HG02840 (cell line): ENCODE measurements around the gene DLG2.
"Not testable (repeated sequence)": the region's sequence is repeated elsewhere in the genome, so short reads cannot be mapped to it uniquely, and the experiment has no call there.

ENCODE experiments used
- ATAC-seq: cut with Tn5 transposase; IDR thresholded peaks from one replicate; pipeline ENCODE4 v1.9.1; 2021; ENCODE audit warnings: mild to moderate bottlenecking, moderate library complexity, moderate number of reproducible peaks; ENCODE audit not compliant: unreplicated experiment, low FRiP score

DLG2 gene

DNA sequence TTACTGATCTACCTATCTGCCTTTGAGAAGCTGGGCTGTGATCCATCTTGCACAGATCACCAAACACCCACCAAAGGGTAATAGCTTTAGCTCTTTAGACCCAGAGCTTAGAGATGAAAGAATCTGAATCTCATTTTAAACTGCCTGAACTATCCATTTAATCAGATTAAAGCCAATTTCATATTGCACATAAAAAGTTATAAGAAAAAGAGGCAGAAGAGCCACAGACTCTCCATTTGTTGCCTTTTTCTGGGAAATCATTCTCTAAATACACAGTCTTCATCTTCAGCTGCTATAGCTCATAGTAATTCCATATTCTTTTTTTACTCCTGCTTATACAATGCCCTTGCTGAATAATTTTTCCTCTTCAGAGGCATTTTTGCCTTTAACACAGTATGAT lies 271.2 kb downstream of the DLG2 start:
- ATAC-seq, result no peak

DNA sequence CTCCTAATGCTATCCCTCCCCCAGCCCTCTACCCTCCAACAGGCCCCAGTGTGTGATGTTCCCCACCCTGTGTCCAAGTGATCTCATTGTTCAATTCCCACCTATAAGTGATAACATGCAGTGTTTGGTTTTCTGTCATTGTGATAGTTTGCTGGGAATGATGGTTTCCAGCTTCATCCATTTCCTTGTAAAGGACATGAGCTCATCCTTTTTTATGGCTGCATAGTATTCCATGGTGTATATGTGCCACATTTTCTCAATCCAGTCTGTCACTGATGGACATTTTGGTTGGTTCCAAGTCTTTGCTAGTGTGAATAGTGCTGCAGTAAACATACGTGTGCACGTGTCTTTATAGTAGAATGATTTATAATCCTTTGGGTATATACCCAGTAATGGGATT lies 277.6 kb downstream of the DLG2 start:
- ATAC-seq, result not testable (repeated sequence)

DNA sequence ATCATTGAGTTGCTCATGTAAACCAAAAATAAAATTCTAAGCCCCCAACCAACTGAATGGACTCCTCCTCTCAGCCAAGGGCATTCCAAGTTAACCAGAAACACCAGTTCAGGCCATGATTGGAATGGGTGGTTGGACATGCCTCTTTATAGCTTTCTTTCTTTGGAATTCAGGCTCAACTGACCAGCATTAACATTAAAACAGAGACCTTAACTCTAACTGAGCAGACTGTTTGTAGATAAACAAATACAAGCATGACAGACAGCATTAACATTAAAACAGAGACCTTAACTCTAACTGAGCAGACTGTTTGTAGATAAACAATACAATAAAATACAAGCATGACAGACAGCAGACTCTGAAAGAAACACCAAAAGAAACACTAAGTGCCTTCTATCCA lies 278.2 kb downstream of the DLG2 start:
- ATAC-seq, result no peak

DNA sequence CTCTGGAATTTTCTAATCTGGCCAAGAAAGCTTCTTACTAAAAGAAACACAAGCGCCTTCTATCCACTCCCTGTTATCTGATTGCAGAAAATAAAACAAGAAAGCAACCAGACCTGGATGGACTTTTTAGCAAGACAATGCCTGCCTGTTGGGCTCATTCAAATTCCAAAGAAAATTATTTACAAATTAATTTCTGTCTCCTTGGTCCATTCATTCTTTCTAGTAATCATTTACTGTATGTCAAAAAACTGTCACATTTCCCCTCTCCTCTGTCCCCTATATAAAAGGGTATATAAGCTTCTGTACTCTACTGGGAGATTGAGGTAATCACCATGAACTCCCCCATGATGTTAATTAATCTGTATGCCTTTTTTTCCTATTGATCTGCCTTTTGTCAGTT lies 279.9 kb downstream of the DLG2 start:
- ATAC-seq, result no peak

DNA sequence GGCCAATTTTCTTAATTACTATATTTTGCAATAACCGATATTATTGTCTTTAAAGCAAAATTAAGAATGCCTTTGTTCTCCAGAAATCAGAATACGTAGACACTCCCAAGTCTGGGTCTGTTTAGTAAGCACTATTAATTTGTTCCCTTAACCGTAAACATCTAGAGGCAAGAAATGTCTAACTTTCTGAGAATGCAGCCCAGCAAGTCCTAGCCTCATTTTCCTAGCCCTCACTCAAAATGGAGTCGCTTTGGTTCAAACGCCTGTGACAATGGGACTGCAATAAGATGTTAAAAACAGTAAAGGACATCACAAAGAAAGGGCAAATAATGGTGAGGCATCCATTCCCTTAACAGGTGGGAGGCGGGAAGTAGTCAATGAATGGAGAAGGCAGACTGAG lies 280.7 kb downstream of the DLG2 start:
- ATAC-seq, result no peak

DNA sequence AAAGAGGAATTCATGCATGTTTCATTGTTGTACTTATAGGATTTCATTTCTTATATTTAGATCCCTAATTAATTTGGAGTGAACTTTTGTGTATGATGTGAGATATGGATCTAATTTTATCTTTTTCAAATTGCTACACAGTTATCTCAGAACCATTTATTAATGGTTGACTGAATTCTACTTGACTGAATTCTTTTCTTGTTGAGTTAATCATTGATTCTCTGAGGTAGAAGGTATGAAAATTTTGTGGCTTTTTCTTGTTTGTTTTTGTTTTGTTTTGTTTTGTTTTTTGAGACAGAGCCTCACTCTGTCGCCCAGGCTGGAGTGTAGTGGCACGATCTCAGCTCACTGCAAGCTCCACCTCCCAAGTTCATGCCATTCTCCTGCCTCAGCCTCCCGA lies 286.3 kb downstream of the DLG2 start:
- ATAC-seq, result not testable (repeated sequence)

DNA sequence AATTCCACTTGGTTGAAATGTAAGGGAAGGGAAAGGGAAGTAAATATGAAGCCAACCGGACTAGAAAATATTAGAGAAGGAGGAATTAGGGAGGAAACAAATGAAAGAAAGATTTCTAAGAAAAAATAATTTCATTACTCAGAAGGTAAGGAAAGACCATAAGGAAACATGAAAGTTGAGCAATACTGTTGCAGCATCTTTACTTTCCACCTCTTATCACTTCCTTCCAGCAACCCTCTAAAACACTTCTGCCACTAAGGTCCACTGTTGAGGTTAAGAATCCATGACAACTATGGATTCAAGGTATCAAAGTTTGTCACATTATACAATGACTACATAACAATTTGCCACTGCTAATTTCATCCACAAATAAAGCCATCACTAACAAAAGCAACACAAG lies 308.6 kb downstream of the DLG2 start:
- no peak for ATAC-seq

DNA sequence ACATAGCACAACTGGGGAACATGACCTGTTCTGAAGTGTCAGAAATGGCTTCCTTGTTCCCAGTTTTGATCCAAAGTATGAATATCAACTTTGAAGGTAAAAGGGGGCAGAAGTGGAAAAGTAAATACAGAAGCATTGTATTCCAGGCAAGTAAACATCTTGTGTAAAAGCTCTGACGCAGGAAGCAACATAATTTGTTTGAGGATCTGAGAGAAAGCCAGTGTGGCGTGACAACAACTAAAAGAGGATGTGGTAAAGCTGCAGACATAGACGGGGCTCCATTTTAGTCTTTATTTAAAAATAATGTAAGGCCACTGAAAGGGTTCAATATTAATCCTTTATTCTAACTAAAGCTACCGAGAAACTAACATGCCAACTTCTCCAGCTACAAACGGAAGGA lies 310.2 kb downstream of the DLG2 start:
- peak; percentile 90 for ATAC-seq

DNA sequence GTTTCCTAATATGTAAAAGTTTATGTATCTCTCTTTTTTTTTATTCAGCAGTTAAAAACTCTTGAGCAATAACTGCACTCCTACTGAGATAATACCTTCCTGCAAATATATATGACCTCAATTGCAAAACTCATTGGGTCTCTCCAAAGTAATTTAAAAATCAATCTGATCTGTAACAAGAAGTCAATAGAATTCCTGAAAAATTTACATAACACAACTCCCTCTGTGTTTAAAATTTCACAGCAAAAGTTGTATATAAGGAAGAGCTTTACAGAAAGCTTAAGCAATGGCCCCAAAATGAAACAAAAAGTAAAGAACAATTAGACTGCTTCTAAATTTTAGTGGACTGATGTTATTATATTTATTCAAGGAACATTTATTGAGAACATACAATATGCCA lies 313.4 kb downstream of the DLG2 start:
- no peak for ATAC-seq

DNA sequence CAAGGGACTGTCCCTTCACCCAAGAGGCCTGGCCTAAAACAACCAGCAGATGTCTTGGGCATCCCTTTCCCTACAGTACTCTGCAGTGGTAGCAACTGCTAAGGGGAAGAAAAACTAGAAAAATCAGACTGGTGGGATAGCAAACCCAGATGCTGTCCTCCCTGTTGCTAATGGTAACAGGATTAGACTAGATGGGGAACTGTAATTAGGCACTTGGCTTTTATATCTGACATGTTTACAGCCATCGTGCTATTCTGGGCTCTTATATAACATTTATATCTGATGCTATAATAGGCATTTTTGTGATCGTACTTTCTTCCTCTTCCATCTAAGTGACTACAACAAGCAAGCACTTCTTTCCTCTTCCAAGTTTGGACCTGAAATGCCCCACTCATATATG lies 316.7 kb downstream of the DLG2 start:
- ATAC-seq, result no peak

DNA sequence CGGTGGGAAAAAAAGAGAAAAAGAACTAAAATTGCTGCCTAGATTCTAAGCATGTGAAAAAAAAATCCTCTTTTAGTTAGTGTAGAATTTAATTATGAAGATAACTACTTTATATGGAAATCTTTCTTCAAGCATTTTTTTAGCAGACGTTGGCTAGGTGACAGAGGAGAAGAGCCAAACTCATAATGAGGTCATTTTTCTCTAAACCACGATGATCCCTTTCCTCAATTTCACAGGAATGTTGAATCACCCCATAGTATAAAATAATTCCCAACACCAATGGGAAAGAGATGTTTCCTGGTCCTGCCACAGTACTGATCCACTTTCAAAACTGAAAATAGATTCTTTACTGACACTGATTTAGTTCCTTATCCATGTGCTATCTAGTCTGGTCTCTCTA lies 319.8 kb downstream of the DLG2 start:
- ATAC-seq, result no peak

DNA sequence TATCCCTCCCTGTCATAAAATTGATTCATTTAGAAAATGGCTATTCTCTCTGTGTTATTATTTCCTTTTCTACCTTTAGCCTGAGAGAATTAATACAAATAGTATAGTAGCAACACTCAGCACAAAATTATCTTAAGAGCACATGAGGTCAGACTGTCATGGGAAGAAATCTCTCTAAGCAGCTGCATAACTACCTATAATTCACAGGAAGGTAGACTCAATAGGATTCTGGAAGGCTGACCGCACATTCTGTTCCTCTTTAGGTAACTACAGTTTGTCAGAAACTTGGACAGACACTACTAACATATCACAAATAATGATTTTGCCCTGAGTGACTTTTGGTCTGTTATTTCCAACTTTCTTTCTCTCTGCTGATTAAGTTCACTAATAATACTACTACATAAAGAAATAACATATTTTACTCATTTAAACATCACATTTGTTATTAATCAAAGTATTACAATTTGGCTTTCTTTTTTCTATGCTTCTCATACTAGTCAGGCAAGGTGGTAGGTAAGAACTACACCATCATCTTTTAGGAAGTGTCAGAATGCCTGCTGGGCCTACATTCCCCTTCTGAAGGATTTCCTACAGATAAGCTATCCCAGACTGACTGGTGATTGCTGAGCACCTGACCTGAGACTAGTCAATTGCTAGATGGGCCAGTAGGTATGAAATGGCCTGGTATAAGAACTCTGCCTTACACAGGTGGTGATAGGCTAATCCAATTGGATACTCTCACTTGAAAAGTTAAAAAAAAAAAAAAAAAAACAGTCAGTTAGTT lies 325.1 kb downstream of the DLG2 start:
- ATAC-seq, result no peak

DNA sequence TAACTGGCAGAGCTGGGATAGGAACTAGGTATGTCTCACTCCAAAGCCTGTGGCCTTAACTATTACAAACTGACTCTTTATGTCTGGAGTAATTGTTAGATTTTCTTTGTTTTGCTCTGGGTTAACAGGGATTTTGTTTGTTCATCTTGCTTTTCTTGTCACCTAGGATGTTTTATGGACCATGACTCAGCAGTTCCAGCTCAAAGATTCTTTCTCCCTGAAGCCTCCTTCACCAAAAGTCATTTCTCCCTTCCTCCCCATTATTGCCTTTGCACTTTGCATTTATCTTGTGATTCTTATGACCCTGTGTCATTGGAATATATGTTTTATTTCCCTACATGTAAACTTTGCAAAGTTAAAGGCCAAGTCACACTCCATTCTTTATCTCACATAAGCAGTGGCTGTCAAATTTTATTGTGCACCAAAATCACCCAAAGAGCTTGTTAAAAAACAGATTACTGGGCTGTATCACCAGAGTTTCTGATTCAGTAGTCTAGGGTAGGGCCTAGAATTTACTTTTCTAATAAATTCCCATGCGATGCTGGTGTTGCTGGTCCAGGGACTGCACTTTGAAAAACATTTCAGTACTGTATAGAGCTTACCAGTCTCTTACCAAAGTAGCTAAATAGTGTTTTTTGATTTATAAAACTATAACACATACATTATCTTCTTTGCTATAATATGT lies 327.7 kb downstream of the DLG2 start:
- no peak for ATAC-seq

DNA sequence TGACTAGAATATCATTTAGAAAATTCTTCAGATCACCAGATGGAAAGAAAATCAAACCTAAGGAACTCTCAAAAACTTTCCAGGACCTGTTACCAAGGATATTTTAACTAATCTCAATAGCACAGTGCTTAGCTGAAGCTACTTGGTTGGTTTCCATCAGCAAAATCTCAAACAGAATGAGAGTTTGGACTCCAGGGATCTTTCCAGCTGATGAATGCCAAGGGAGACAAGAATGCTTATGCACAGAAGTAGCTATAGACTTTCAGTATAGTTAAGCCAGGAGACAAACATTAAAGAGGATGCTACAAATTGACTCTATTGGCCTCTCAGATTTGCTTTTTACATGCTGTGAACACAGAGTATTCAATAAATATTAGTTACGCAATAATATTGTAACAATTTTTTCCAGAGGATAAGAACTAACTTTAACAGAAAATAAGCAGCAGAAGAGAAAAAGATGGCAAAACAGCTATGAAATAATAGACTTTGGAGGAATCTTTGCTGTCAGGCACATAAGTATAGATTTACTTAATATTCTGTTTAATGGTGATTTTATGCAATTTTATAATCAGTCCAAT lies 331.4 kb downstream of the DLG2 start:
- ATAC-seq, result no peak

DNA sequence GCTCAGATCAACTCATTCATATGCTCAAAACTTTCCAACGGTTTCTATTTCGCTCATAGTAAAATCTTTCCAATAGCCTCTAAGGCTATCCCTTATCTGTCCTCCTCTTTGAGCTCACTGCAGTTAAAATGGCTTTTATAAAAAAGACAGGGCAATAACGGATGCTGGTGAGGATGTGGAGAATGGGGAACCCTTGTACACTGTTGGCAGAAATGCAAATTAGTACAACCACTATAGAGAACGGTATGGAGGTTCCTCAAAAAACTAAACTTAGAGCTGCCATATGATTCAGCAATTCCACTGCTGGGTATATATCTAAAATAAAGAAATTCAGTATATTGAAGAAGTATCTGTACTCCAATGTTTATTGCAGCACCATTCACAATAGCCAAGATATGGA lies 345.6 kb downstream of the DLG2 start:
- no peak for ATAC-seq

DNA sequence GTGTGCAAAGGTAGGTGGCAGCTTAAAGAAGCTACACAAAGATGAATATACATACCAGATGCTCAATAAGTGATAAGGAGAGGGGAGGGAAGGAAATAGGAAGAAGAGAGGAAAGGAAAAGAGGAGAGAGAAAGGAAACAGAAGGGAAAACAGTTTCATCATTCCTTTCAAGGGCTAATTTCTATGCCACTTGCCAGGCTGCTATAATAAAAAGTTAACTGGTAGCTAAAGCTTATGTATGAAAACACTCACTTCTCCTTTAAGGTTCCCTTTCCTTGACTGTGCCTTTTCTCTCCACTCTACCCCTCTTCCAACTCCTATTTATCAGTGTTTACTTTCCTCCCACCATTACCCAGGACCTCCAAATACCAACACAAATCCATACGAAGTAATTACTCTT lies 347.9 kb downstream of the DLG2 start:
- ATAC-seq, result no peak

DNA sequence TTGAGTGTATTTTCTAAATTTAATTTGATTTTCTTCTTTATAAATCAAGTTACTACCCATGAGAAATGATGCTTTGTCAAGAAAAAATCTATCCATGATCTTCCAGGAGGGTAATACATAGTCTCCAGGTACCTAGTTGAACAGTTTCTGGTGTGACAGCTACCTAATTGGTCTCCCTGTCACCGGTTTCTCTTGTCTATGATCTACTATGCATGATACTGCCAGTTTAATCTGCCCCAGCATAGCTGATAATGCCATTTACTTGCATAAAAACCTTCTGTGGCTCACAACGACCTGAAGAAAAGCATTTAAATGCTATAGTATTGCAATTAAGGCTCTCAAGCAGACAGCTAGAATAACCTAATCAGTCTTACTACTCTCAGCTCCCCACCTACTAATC lies 349.5 kb downstream of the DLG2 start:
- no peak for ATAC-seq

DNA sequence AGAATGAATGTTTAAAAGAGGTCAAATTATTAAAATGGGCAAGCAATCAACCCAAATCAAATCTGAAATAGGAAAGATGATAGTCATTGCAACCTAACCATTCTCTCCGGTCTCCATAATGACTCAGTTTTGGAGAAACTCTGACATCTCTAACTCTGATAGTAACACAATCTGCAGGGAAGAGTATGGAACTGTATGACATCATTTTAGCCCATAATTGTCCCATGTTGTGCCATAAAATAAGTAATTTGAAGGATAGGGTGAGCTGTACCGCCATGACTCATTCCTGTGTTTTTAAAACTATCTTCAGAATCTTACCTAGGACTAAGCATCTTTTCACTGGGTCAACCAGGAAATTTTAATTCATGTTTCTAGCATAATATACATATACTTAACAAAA lies 350.8 kb downstream of the DLG2 start:
- no peak for ATAC-seq

DNA sequence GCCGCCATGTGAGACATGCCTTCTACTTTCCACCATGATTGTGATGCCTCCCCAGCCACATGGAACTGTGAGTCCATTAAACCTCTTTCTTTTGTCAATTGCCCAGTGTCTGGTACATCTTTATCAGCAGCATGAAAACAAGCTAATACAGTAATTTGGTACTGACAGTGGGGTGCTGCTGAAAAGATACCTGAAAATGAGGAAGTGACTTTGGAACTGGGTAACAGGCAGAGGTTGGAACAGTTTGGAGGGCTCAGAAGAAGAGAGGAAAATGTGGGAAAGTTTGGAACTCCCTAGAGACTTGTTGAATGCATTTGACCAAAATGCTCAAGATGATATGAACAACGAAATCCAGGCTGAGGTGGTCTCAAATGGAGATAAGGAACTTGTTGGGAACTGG lies 356.8 kb downstream of the DLG2 start:
- ATAC-seq, result not testable (repeated sequence)

DNA sequence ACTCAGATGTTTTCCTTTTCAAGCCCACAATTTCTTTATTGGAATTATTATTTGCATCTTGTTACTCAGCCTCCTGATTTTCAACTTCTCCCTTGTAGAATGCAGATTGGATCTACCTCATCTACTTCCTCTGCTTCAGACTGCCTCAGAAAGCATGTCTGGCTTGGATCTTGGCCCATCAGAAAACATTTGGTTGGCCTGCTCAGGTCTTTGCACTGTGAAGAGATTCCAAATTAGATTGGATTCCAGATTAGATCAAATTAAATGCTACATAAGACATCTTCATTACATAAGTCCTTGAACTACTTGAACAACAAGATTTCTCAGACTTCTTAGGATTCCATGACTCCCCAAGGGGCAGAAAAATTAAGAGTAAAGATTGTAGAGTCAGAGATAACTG lies 358.0 kb downstream of the DLG2 start:
- ATAC-seq, result no peak

DNA sequence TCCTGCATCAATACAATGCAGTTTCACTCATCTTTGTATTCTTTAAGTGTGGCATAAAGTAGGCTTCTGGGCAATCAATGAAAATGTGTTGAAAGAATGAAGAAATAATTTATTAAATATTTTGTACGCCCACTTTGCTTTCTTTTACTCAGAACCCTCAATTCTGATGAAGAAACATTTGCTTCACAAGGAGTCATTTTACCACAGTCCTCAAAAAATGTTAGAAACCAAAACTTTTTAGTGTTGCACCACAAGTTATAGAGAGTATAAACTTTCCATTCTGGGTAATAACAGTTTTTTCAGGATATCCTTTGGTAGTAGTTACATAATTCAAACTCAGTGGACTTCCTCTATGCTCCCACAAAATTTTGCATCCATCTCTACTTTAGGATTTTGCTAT lies 360.5 kb downstream of the DLG2 start:
- ATAC-seq, result no peak

DNA sequence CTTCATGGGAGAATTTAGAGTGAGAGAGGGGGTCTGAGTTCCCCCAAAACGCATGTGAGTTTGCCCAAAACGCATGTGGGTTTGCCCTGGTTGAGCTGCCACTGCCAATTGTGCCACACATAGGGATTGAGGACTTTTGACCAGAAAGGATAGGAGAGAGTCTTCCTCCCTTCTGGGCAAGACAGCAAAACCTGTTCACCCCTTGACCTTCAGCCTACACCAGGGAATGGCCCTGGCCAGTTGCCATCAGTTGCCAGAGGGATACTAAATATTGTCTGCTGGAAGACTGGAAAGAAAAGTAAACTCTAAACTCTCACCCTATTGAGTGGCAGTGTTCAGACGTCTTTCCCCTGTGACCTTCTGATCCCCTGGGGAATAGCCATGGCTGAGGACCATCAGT lies 363.8 kb downstream of the DLG2 start:
- ATAC-seq, result no peak
